Superior temporal gyrus (tissue), 1 donor: ENCODE results near the gene GLS2.
"Not testable (repeated sequence)": the region's sequence is repeated elsewhere in the genome, so short reads cannot be mapped to it uniquely, and the experiment has no call there.

ENCODE experiments used
- DNase-seq: peaks from one replicate; pipeline ENCODE4 v3.0.0-alpha.2; 2016; ENCODE audit errors: extremely low spot score

The GLS2 gene

GRCh38 chr12:56493409-56494105 lies 5.6 kb upstream of the GLS2 start:
- DNase-seq: not testable (repeated sequence)

GRCh38 chr12:56490360-56490759 lies 2.4 kb upstream of the GLS2 start:
- DNase-seq: no peak

- DNase-seq: no peak
Measured at GRCh38 chr12:56487448-56488040, 417 bp downstream of the GLS2 start.

- DNase-seq: no peak
Measured at GRCh38 chr12:56486694-56487093, 1.3 kb downstream of the GLS2 start.

- DNase-seq: no peak
Measured at GRCh38 chr12:56484566-56484965, 3.4 kb downstream of the GLS2 start.

GRCh38 chr12:56479625-56480024 lies 8.3 kb downstream of the GLS2 start:
- no peak for DNase-seq

GRCh38 chr12:56477521-56478225 lies 10.3 kb downstream of the GLS2 start:
- DNase-seq: no peak

- no peak for DNase-seq
Measured at GRCh38 chr12:56476972-56477432, 11.0 kb downstream of the GLS2 start.

GRCh38 chr12:56476143-56476542 lies 11.8 kb downstream of the GLS2 start:
- no peak for DNase-seq

GRCh38 chr12:56474389-56474788 lies 13.6 kb downstream of the GLS2 start:
- DNase-seq: no peak

- no peak for DNase-seq
Measured at GRCh38 chr12:56469007-56469930, 18.7 kb downstream of the GLS2 start.

- peak; percentile 96 for DNase-seq
Measured at GRCh38 chr12:56468216-56469006, 19.6 kb downstream of the GLS2 start, which contains the start of gene SPRYD4. Gene SPRYD4, plus strand, starts transcription at chr12:56468578. Its CDS starts 14 bp downstream, at chr12:56468592.

GRCh38 chr12:56462565-56462964 lies 25.4 kb downstream of the GLS2 start:
- no peak for DNase-seq

GRCh38 chr12:56461235-56462159 lies 26.5 kb downstream of the GLS2 start:
- no peak for DNase-seq

GRCh38 chr12:56457817-56458216 lies 30.1 kb downstream of the GLS2 start:
- DNase-seq: no peak

GRCh38 chr12:56454557-56454956 lies 33.4 kb downstream of the GLS2 start, which contains the start of gene MIP:
Gene MIP, minus strand, starts transcription at chr12:56454657. Its CDS starts 44 bp downstream, at chr12:56454613.
- no peak for DNase-seq

- DNase-seq: no peak
Measured at GRCh38 chr12:56451147-56451546, 36.8 kb downstream of the GLS2 start.

GRCh38 chr12:56450241-56450640 lies 37.7 kb downstream of the GLS2 start:
- no peak for DNase-seq

GRCh38 chr12:56449622-56449984 lies 38.4 kb downstream of the GLS2 start:
- no peak for DNase-seq
